ENCODE results near the gene GDE1. TPM values are rescaled to one million over a fixed set of nuclear protein-coding genes. Genes with fewer than 3 reads are reported as not detected.

GDE1 gene
- total RNA-seq, 1 donor from 2014 or later: 31.2 TPM

DNA sequence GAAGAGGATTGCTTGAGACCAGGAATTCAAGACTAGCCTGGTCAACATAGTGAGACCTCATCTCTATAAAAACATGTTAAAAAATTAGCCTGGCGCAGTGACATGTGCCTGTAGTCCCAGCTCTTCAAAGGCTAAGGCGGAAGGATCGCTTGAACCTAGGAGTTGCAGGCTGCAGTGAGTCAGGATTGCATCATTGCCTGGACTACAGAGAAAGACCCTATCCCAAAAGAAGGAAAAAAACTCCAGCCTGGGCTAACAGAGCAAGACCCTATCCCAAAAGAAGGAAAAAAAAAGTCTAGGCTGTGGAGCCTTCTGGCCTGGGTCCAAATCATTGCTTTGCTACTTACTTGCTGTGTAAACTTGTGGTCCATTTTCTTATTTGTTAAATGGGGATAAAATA, 6.8 kb upstream of the GDE1 start:
- Histone ChIP-seq H3K4me3 (no peak overlapping the region), H3K9me3 (no peaks in the 10 kb centered on the region), H3K4me1 (peaks cover 13% of the 10 kb centered on the region), H3K27me3 (no peaks in the 10 kb centered on the region), H3K27ac (no peak overlapping the region), H3K36me3 (peaks cover 0 to 21% of the 10 kb centered on the region in 2 donors)
- intact Hi-C loops (cut with DNase I): no loop called here
- TF ChIP-seq, protein P1, sequence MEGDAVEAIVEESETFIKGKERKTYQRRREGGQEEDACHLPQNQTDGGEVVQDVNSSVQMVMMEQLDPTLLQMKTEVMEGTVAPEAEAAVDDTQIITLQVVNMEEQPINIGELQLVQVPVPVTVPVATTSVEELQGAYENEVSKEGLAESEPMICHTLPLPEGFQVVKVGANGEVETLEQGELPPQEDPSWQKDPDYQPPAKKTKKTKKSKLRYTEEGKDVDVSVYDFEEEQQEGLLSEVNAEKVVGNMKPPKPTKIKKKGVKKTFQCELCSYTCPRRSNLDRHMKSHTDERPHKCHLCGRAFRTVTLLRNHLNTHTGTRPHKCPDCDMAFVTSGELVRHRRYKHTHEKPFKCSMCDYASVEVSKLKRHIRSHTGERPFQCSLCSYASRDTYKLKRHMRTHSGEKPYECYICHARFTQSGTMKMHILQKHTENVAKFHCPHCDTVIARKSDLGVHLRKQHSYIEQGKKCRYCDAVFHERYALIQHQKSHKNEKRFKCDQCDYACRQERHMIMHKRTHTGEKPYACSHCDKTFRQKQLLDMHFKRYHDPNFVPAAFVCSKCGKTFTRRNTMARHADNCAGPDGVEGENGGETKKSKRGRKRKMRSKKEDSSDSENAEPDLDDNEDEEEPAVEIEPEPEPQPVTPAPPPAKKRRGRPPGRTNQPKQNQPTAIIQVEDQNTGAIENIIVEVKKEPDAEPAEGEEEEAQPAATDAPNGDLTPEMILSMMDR (IDR thresholded peaks at IDR 0.05): no peak
- TF ChIP-seq POLR2A (IDR thresholded peaks at IDR 0.05): no peak
- no peak for TF ChIP-seq POLR2AphosphoS5 (IDR thresholded peaks at IDR 0.05; ENCODE audit: insufficient read depth in 1 of 2, low read depth in 1 of 2)
- DNase-seq (ENCODE audit: extremely low spot score in 2 of 2): no peak

DNA sequence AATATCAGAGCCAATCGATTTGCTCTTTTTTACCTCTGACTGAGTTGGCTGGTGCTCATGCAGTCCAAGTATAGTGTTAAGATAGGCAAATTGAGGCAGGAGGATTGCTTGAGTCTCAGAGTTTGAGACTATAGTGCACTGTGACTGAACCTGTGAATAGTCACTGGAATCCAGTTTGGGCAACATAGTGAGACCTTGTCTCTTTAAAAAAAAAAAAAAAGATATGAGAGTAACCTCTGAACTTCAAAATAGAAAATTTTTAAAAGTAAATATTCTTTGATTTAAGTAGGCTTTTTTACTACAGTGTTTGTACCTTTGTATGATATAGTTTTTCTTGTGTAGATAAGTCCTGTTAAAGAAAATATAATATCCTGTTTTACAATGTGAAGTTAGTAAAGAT, 5.3 kb upstream of the GDE1 start:
- no peaks in the 10 kb centered on the region for H3K9me3 ChIP-seq
- intact Hi-C loops (cut with DNase I): no loop called here
- TF ChIP-seq, protein P1 (IDR thresholded peaks at IDR 0.05): no peak
- TF ChIP-seq POLR2AphosphoS5 (IDR thresholded peaks at IDR 0.05; ENCODE audit: insufficient read depth in 1 of 2, low read depth in 1 of 2) (no peak), POLR2A (IDR thresholded peaks at IDR 0.05) (no peak)

DNA sequence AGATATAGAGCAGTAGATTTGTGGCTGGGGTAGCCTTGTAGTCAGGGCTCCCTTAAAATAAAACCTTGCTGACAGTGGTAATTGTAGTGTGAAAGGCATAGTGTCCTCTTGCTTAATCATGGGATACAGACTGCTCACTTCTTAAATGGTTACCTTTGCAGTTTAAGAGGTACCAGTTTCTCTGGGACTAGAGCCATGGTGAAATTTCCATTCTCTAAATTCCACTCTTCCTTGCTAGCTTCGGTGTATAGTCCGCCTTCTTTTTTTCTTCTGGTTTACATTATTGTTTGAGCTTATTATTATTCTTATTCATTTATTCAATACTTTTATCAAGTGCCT, 3.5 kb upstream of the GDE1 start:
- Histone ChIP-seq H3K27me3 (no peaks in the 10 kb centered on the region), H3K4me1 (peaks cover 37% of the 10 kb centered on the region), H3K27ac (no peak overlapping the region), H3K36me3 (peaks cover 0 to 21% of the 10 kb centered on the region in 2 donors), H3K4me3 (peak overlapping the region in 1 of 2 donors; percentile 95), H3K9me3 (no peaks in the 10 kb centered on the region)
- DNase-seq (ENCODE audit: extremely low spot score in 2 of 2): no peak
- intact Hi-C loops (cut with DNase I): no loop called here
- TF ChIP-seq POLR2A (IDR thresholded peaks at IDR 0.05) (no peak), POLR2AphosphoS5 (IDR thresholded peaks at IDR 0.05; ENCODE audit: insufficient read depth in 1 of 2, low read depth in 1 of 2) (no peak)
- TF ChIP-seq, protein P1 (IDR thresholded peaks at IDR 0.05): no peak

More for the DNA sequence above, 5.3 kb upstream of the GDE1 start:
- DNase-seq (ENCODE audit: extremely low spot score in 2 of 2): no peak
- peaks cover 0 to 21% of the 10 kb centered on the region in 2 donors for H3K36me3 ChIP-seq
- H3K27ac ChIP-seq: no peak overlapping the region
- no peak overlapping the region for H3K4me3 ChIP-seq
- peaks cover 25% of the 10 kb centered on the region for H3K4me1 ChIP-seq
- H3K27me3 ChIP-seq: no peaks in the 10 kb centered on the region

DNA sequence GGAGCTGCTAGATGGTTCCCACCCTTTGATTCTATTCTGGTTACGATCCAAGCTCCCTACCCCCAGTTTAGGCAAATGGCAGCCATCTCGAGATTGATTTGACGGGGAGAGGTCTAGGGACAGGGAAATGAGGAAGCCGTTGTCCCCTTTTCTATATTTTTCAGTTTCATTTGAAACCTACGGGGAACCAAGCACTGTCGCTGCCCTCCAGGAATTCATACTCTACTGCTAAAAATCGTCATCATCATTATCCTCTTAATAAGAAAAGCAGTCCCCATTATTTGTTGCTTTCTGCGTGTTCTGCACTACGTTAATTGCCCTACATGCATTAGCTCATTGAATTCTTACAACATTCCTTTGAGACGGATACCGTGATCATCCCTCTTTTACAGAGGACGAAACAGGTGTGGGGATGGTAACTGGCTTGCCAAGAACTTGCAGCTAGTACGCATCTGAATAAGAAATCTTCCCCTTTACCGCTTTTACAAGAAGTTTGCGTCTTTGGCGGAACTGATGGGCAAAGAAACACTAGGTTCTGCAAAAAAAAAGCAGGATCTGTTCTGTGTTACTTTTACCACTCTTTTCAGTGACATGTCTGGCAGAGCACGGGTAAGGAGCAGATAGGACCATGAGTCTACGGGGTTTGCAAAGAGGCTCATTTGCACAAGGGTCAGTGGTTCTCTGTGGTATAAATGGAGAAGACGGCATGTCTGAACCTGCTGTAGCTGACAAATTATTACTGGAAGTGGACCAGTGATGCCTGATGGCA, 2.9 kb upstream of the GDE1 start:
- no peaks in the 10 kb centered on the region for H3K27me3 ChIP-seq
- H3K9me3 ChIP-seq: no peaks in the 10 kb centered on the region
- peaks cover 0 to 19% of the 10 kb centered on the region in 2 donors for H3K36me3 ChIP-seq
- no peak for DNase-seq (ENCODE audit: extremely low spot score in 2 of 2)
- H3K4me1 ChIP-seq: peaks cover 43% of the 10 kb centered on the region
- TF ChIP-seq, protein P1 (IDR thresholded peaks at IDR 0.05): no peak
- TF ChIP-seq POLR2AphosphoS5 (IDR thresholded peaks at IDR 0.05; ENCODE audit: insufficient read depth in 1 of 2, low read depth in 1 of 2): no peak
- H3K4me3 ChIP-seq: peak overlapping the region; percentile 64 to 95
- peak overlapping the region; percentile 60 for H3K27ac ChIP-seq
- intact Hi-C loops (cut with DNase I): no loop called here

DNA sequence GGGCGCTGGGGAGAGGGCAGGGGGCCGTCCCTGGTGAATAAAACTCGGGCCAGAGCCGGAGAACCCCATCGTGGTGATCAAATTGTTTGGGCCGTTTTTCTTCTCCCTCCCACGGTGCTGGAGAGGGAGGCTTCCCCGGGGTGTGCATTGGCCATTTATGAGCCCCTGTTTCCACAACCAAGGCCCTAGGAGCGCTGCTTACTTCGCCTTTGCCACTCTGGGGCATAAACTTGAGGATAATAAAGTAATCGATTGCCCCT, 2.4 kb upstream of the GDE1 start:
- peaks cover 46% of the 10 kb centered on the region for H3K4me1 ChIP-seq
- no peak for DNase-seq (ENCODE audit: extremely low spot score in 2 of 2)
- H3K4me3 ChIP-seq: peak overlapping the region; percentile 64 to 95
- no peak for TF ChIP-seq POLR2AphosphoS5 (IDR thresholded peaks at IDR 0.05; ENCODE audit: insufficient read depth in 1 of 2, low read depth in 1 of 2)
- TF ChIP-seq, protein P1 (IDR thresholded peaks at IDR 0.05): no peak
- no peak for TF ChIP-seq POLR2A (IDR thresholded peaks at IDR 0.05)
- H3K27ac ChIP-seq: peak overlapping the region; percentile 60
- H3K36me3 ChIP-seq: peaks cover 0 to 14% of the 10 kb centered on the region in 2 donors
- no peaks in the 10 kb centered on the region for H3K9me3 ChIP-seq
- intact Hi-C loops (cut with DNase I): no loop called here
- H3K27me3 ChIP-seq: no peaks in the 10 kb centered on the region

Data from vagina (tissue), 2 donors.